Measurements from ENCODE around the gene TRAF7. TPM values are rescaled to one million over a fixed set of nuclear protein-coding genes. Genes with fewer than 3 reads are reported as not detected.

Gene TRAF7
- total and polyA plus RNA-seq, 2 of the 13 experiments (the other 11 are each of a cell fraction or from before 2014, with no cell fraction given) = 47.9 to 65.6 TPM

- intact Hi-C loops (cut with micrococcal nuclease; ENCODE audit: unreplicated experiment) = loop anchor here (5.0 kb wide), 2 partner anchors 36 to 54 kb away; partner anchors contain the start of gene ECI1
- H3K79me2 ChIP-seq (ENCODE audit: insufficient read depth, low read length) = no peaks in the 10 kb centered on the region
- no peak overlapping the region for H3K4me3 ChIP-seq (replicated peaks in 1 of 3; ENCODE audit: insufficient read depth in 1 of 3, low read depth in 2 of 3, low read length in 3 of 3)
- 65% methylated on average over 3 of the region's 4 CpGs for WGBS (ENCODE audit: low lambda C conversion rate)
- H3K9me3 ChIP-seq (ENCODE audit: low read length) = no peaks in the 10 kb centered on the region
- H3K9ac ChIP-seq (ENCODE audit: insufficient read depth, low read depth, low read length) = no peak overlapping the region
- H3K4me2 ChIP-seq (ENCODE audit: low read depth, low read length) = no peak overlapping the region
- ChIA-PET CTCF (ENCODE audit: low intra/inter-chr PET ratio, low total read pairs) (no interaction called here), POLR2A (no interaction called here)
- H2AFZ ChIP-seq (ENCODE audit: low read length) = no peak overlapping the region
- H3K27me3 ChIP-seq (ENCODE audit: control insufficient read depth in 1 of 2, insufficient read depth in 2 of 2, low read length in 2 of 2) = peaks cover 2 to 39% of the 10 kb centered on the region in 2 experiments; a peak in 3 of 5 replicates
- no peak for TF ChIP-seq MYC (CRISPR knock-in tag; IDR thresholded peaks at IDR 0.05; ENCODE audit: borderline replicate concordance)
- no peak for TF ChIP-seq TGIF2 (CRISPR knock-in tag; IDR thresholded peaks at IDR 0.05)
- in situ Hi-C loops (cut with HindIII; ENCODE audit: extremely low pct_ligation_motif_present, low pct_unique_long_range_greater_than_20kb) = no loop called here
- no peak overlapping the region for H3K27ac ChIP-seq (ENCODE audit: extremely low read length, insufficient read depth, low read length)
- peaks cover 48% of the 10 kb centered on the region for H3K4me1 ChIP-seq (ENCODE audit: insufficient read depth, low read length)
- FAIRE-seq (no peak), DNase-seq (ENCODE audit: low spot score) (no peak), ATAC-seq (no peak)
- no peaks in the 10 kb centered on the region for H4K20me1 ChIP-seq (ENCODE audit: insufficient read depth, low read length)
- BruUV-seq (replicated peaks) = no TSS peak
- H3K36me3 ChIP-seq (replicated peaks in 1 of 2; ENCODE audit: control insufficient read depth in 1 of 2, insufficient read depth in 2 of 2, low read length in 2 of 2) = no peaks in the 10 kb centered on the region
Observed at GRCh38 chr16:2198283-2198682, 42.7 kb downstream of the TRAF7 start.

GRCh38 chr16:2199095-2199494 is 43.5 kb downstream of the TRAF7 start:
- H3K4me1 ChIP-seq (ENCODE audit: insufficient read depth, low read length) = peaks cover 41% of the 10 kb centered on the region
- TF ChIP-seq ZNF317 (CRISPR knock-in tag; IDR thresholded peaks at IDR 0.05) (no peak), ZNF629 (CRISPR knock-in tag; conservative IDR thresholded peaks at IDR 0.05) (peak; percentile 92), SIN3B (IDR thresholded peaks at IDR 0.05; ENCODE audit: low read length) (no peak), HNF1A (IDR thresholded peaks at IDR 0.05; ENCODE audit: low read depth) (no peak), HNF1A (CRISPR knock-in tag; IDR thresholded peaks at IDR 0.05; ENCODE audit: borderline replicate concordance) (no peak), ZNF460 (CRISPR knock-in tag; IDR thresholded peaks at IDR 0.05; ENCODE audit: borderline replicate concordance) (no peak), ZMYM3 (CRISPR knock-in tag; IDR thresholded peaks at IDR 0.05) (peak; percentile 87)
- peaks cover 2 to 34% of the 10 kb centered on the region in 2 experiments; a peak in 3 of 5 replicates for H3K27me3 ChIP-seq (ENCODE audit: control insufficient read depth in 1 of 2, insufficient read depth in 2 of 2, low read length in 2 of 2)
- no peak overlapping the region for H2AFZ ChIP-seq (ENCODE audit: low read length)
- CTCF ChIA-PET (ENCODE audit: low intra/inter-chr PET ratio, low total read pairs) = no interaction called here
- no peak overlapping the region for H3K9ac ChIP-seq (ENCODE audit: insufficient read depth, low read depth, low read length)
- no TSS peak for BruUV-seq (replicated peaks)
- no peak overlapping the region for H3K27ac ChIP-seq (ENCODE audit: extremely low read length, insufficient read depth, low read length)
- H3K4me3 ChIP-seq (replicated peaks in 1 of 3; ENCODE audit: insufficient read depth in 1 of 3, low read depth in 2 of 3, low read length in 3 of 3) = no peak overlapping the region
- POLR2A ChIA-PET = interaction anchor here (1.0 to 1.3 kb wide), 3 partner anchors 16 to 44 kb away, joined by 3 to 5 read pairs (median 4); partner anchors contain the start of genes PGP and TRAF7
- 0 out of 2 replicates have a peak overlapping the region, but pooled peaks have one; percentile 7 for H3K4me2 ChIP-seq (ENCODE audit: low read depth, low read length)
- H4K20me1 ChIP-seq (ENCODE audit: insufficient read depth, low read length) = no peaks in the 10 kb centered on the region
- FAIRE-seq (no peak), DNase-seq (ENCODE audit: low spot score) (no peak), ATAC-seq (no peak)
- in situ Hi-C loops (cut with HindIII; ENCODE audit: extremely low pct_ligation_motif_present, low pct_unique_long_range_greater_than_20kb) = no loop called here
- H3K36me3 ChIP-seq (replicated peaks in 1 of 2; ENCODE audit: control insufficient read depth in 1 of 2, insufficient read depth in 2 of 2, low read length in 2 of 2) = no peaks in the 10 kb centered on the region
- H3K79me2 ChIP-seq (ENCODE audit: insufficient read depth, low read length) = no peaks in the 10 kb centered on the region
- 37% methylated on average over 3 of the region's 5 CpGs for WGBS (ENCODE audit: low lambda C conversion rate)
- no peaks in the 10 kb centered on the region for H3K9me3 ChIP-seq (ENCODE audit: low read length)
- intact Hi-C loops (cut with micrococcal nuclease; ENCODE audit: unreplicated experiment) = loop anchor here (5.0 kb wide), 2 partner anchors 37 to 53 kb away; partner anchors contain the start of gene ECI1
